Measurements from ENCODE around the gene DTX2.
"Not testable (repeated sequence)": the region's sequence is repeated elsewhere in the genome, so short reads cannot be mapped to it uniquely, and the experiment has no call there.

DTX2 gene

DNA sequence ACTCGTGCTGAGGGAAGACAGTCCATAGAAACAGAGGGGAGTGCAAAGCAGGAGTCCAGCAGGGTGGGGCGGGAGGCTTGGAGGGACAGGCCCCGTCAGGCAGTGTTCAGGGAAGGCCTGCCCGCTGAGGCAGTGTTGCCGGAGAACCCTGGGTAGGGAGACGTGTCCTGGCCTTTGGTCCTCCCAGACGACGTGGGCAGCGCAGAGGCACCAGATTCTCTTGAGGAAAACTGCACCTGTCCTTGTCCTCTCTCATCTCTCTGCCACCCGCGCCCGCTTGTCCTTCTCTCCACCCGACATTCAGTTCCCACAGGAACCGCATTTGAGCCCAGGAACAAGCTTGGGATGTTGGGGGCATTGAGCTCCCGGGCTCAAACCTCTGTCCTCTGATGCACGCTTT lies 34.2 kb downstream of the DTX2 start:
- not testable (repeated sequence) for DNase-seq

DNA sequence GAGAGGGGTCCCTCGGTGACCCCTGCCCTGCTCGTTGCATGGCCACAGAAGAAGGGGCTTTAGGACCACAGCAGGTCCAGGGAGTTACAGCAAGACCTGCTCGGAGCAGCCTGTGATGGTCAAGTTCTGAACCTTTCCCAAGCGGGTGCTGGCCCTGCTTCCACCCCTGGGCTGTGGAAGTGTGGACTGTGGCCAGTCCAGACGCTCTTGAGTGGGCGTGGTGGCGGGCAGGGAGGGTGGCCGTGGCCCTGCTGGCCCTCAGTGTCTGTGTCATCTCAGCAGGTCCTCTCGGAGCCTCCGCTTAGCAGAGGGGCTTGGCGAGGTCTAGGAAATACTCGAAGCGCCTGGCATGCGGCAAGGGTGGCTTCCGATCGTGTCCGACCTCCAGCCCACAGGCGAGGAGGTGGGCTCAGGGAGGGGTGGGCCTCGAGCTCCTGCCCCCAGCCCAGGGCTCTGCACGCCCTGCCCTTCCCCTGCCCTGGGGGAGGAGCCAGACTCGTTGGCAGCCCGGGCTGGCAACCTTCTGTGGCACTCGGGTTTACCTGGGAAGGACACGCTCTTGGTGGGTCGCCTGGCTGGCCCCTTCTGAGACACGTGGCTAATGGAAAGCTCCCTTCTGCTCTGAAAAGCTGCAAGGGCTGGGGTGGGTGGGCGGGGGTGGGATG lies 36.5 kb downstream of the DTX2 start:
- not testable (repeated sequence) for DNase-seq

DNA sequence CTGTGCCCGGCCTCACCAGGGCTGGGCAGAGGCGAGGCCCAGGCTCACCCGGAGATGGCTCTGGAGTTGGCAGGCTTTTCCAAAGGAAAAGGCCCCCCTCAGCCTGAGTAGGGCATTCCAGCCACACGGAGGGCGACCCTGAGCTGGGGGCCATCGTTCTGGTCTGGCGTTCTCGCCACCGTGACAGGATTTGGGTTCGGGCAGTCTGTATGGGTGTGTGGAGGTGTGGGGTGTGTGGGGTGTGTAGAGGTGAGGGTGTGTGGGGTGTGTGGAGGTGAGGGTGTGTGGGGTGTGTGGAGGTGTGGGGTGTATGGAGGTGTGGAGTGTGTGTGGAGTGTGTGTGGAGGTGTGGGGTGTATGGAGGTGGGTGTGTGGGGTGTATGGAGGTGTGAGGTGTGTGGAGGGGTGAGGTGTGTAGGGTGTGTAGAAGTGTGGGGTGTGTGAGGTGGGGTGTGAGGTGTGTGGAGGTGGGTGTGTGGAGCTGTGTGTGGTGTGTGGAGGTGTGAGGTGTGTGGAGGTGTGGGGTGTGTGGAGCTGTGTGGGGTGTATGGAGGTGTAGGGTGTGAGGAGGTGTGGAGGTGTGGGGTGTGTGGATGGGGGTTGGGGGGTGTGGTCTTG lies 37.2 kb downstream of the DTX2 start:
- DNase-seq = not testable (repeated sequence)

DNA sequence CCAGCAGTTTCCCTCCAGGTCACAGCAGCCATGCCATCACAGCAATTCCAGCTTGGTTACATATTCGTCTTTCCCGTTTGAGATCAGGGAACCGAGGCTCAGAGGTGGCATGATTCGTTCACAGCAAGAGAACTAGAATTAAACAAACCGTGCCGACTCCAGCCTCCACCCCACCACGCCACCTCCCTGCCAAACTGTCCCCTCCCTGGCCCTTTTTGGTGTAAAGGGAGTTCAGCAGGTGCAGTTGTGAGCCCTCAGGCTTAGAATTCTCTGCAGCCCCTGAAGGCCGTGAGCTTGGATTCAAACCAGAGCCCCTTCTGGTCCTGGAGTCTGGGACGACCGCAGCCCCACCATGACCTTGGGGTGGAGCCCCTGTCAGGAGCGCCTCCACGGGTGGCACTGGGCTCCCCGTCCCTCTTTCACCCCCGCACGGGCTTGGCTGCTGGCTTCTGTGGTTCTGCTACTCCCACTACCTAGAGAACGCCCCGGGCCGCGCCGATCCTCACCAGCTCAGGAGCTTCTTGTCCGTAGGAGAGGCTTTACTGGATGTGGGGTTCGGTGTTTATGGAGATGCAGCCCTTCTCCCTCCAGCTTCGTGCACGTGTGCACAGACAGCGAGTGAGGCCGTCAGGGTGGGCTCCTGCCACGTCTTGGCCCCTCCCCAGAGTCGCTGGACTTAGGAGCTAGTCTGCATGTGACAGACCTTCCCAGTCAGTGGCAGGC lies 37.9 kb downstream of the DTX2 start:
- not testable (repeated sequence) for DNase-seq

DNA sequence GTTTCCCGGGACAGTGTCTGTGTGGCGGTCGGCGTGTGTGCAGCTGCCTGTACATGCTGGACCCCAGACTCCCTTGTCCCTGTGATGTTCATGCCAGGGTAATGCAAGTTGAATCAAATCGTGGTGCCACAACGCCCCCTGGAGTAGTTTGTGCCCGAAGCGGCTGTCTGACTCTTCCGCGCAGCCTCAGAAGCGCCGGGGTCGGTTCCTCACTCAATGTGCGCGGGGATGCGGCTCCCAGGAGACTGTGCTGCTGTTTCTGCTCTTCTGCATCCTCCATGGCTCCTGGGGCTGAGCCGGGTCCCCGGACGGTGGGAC lies 38.4 kb downstream of the DTX2 start:
- not testable (repeated sequence) for DNase-seq

DNA sequence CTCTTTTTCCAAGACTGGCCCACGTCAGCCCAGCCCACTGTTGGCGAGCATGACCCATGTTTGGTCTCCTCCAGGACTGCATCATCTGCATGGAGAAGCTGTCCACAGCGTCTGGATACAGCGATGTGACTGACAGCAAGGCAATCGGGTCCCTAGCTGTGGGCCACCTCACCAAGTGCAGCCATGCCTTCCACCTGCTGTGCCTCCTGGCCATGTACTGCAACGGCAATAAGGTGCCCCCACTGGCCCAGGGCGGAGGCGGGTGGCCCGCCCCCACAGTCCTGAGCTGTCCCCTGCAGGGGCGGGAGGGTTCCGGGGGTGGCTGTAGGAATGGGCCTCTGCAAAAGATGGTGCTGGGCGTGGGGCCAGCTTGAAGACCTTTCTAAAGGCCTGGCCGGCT lies 40.7 kb downstream of the DTX2 start:
- DNase-seq = not testable (repeated sequence)

DNA sequence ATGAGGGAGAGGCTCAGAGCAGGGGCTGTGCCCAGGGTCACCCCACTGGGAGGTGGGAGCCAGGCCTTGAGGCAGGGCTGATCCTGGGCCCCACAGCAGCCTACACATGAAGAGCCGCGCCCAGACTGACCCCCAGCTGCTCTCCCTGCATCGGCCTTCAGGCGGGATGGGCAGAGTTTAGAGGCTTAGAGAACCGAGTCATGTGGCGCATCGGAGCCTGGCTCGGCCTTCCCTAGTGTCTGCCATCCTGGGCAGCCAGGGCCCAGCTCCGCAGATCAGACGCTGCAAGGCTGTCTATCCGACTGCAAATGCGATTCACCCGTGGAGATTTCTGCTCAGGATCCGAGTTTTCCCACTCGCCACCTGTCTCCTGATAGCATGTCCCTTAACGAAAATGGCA lies 41.3 kb downstream of the DTX2 start:
- DNase-seq = not testable (repeated sequence)

DNA sequence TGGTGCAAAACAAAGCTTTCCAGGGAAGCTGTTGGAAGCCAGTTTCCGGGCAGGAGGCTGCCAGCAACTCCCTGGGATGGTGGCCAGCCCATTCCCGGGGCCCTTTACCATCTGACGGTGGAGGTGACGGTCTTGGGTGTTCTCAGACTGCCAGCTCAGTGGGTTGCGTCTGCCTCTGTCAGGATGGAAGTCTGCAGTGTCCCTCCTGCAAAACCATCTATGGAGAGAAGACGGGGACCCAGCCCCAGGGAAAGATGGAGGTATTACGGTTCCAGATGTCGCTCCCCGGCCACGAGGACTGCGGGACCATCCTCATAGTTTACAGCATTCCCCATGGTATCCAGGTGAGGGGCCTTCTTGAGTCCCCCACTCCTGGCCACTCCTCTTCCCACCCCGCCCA lies 41.7 kb downstream of the DTX2 start:
- DNase-seq = not testable (repeated sequence)

DNA sequence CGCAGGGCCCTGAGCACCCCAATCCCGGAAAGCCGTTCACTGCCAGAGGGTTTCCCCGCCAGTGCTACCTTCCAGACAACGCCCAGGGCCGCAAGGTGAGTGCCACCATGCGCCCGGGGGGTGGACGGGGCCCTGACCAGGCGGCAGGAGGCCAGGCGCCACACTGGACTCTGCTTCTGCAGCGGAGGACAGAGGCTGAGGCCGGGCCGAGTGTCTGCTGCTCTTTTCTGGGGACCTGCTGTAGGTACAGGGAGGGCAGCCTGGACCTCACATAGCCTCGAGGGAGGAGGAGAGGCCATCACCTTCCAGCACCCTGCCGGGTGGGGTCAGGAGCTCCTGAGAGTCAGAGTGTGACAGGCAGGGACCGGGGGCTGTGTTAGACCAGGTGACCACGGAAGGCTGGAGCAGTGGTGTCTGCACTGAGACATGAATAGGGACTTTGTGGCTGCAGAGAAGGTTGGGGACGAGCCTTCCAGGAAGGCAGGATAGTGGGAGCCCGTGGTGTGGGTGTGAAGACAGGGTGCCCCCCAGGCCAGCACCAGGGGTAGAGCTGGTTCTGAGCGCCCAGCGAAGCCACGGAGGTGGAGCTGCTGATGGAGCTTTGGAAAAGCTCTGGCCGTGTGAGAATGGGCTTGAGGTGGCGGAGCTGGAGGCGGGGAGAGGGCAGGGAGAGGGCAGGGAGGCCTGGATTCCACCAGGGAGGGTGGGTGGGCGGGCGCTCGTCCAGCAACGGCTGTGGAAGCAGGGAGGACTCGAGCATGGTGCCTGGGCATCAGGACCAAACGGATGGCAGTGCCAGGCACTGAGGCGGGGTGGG lies 43.0 kb downstream of the DTX2 start:
- DNase-seq = not testable (repeated sequence)

DNA sequence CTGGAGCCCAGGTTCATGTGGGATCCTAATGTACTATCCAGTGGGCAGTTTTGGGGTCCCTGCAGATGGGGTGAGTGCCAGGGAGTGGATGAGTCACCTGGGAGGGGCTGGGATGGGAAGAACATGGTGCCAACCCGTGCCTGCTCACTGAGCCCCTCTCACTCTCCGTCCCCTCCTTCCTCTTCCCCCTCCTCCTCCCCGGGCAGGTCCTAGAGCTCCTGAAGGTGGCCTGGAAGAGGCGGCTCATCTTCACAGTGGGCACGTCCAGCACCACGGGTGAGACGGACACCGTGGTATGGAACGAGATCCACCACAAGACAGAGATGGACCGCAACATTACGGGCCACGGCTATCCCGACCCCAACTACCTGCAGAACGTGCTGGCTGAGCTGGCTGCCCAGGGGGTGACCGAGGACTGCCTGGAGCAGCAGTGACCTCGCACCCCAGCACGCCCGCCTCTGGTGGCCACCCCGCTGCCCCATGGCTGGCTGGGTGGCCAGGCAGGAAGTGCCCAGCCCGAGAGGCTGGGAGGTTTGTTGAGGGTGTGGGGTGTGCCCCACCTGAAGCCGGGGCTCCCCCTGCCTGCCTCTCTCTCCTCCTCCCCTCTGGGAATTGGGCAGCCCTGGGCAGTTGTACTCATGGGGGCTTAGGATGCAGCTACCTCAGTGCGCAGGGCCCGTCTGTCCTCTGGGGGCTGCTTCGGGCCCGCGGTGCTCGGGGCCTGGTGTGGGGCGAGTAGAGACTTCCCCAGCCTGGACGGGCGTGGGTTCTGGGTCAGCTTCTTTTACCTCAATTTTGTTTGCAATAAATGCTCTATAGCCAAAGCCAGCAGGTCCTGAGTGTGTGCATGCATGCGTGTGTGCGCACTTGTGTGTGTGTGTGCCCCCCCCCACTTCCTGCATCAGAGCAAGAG lies 43.9 kb downstream of the DTX2 start:
- no peak for DNase-seq

DNA sequence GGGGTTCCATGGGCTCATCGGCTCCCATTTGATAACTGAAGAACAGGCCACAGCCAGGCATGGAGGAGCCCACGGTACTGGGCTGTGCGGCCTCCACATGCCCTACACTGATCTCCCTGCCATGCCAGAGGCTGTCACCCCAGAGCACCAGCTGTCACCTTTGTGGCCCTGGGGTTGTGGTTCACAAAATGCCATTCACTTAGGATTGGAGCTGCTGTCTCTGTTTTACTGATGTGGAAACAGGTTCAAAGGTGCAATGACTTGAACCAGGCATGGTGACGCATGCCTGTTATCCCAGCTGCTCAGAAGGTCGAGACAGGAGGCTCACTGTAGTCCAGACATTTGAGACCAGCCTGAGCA lies 44.6 kb downstream of the DTX2 start:
- no peak for DNase-seq

DNA sequence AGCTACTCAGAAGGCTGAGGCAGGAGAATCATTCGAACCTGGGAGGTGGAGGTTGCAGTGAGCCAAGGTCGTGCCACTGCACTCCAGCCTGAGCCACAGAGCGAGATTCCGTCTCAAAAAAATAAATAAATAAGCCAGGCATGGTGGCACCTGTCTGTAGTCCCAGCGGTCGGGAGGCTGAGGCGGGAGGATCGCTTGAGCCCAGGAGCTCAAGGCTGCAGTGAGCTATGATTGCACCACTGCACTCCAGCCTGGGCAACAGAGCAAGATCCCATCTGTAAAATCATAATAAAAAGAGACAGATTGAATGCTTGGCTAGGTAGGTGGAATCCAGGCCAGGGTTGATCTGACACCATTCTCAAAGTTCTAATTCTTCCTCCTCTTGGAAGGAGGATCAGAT lies 45.1 kb downstream of the DTX2 start:
- DNase-seq = not testable (repeated sequence)

DNA sequence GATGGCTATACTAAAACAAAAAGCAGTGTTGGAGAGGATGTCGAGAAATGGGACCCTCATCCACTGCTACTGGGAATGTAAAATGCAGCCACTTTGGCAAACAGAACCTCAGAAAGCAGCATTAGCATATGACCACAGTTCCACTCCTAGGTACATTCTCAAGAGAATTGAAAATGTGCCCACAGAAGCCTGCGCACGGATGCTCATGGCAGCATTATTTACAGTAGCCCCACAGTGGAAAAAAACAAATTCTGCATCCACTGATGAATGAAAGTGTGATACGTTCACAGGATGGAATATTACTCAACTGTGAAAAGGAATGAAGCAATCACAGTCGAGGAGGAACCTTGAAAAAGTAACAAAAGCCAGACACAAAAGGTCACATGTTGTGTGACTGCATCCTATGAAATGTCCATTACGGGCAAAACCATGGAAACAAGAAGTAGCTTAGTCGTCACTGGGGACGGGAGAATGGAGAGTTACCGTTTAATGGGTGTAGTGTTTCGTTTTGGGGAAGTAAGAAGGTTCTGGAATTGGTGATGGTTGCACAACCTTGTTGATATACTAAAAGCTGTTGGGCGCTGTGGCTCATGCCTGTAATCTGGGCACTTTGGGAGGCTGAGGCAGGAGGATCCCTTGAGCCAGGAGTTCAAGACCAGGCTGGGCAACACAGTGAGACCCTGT lies 46.4 kb downstream of the DTX2 start:
- no peak for DNase-seq

DNA sequence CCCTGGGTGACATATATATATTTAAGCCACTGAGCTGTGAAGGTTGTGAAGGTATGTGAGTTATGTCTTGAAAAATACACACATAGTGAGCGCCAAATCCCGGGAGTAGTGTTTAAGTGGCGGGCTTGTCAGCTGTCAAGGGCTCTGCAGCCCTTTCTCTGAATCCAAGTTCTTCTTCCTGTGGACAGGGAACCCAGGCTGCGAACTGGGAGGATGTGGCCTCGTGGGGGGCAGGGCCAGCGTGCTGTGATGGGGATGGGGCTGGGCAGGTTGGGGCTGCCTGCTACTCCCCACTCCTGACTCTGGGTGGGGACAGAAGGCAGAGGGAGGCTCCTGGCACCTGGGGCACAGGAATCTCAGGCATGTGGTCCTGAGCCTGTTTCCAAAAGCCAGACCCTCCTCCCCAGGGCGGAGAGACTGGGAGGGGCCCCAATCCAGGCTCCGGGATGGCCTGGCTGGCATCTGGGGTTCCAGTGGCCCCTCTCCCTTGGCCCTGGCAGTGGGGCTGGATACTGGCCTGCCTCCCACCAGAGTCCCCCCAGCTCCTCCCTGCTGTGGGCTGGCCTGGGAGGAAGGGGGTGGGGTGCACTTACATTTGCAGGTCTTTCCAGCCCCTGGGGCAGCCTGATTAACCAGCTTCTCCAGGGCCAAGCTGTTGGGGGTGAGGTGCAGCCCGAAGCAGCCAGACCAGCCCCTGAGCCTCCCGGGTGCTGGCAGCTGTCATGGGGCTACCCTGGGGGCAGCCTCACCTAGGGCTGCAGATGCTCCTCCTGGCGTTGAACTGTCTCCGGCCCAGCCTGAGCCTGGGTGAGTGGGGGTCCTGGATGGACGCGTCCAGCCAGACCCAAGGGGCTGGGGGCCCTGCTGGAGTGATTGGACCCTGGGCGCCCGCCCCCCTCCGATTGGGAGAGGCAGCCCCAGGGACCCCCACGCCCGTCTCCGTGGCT lies 48.7 kb downstream of the DTX2 start, which contains the start of gene UPK3B:
TSS of gene UPK3B (plus strand) at position 622 of the 947 bp plus-strand sequence. CDS start at position 723, 101 bp downstream.
- DNase-seq = no peak

DNA sequence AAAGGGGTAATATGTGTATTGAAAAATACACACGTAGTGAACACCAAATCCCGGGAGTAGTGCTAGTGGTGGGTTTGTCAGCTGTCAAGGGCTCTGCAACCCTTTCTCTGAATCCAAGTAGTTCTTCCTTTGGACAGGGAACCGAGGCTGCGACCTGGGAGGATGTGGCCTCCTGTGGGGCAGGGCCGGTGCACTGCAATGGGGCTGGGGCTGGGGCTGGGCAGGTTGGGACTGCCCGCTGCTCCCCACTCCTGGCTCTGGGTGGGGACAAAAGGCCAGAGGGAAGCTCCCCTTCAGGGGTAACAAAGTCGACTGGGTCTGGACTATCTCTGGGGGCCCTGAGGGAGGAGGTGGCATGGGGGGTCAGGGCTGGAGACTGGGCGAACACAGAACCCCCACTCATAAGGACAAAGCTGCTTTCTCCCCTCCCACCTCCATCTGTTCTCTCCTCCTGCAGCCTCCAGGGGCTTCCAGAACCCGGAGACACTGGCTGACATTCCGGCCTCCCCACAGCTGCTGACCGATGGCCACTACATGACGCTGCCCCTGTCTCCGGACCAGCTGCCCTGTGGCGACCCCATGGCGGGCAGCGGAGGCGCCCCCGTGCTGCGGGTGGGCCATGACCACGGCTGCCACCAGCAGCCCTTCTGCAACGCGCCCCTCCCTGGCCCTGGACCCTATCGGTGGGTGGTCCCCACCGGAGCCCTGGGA lies 49.8 kb downstream of the DTX2 start:
- not testable (repeated sequence) for DNase-seq

DNA sequence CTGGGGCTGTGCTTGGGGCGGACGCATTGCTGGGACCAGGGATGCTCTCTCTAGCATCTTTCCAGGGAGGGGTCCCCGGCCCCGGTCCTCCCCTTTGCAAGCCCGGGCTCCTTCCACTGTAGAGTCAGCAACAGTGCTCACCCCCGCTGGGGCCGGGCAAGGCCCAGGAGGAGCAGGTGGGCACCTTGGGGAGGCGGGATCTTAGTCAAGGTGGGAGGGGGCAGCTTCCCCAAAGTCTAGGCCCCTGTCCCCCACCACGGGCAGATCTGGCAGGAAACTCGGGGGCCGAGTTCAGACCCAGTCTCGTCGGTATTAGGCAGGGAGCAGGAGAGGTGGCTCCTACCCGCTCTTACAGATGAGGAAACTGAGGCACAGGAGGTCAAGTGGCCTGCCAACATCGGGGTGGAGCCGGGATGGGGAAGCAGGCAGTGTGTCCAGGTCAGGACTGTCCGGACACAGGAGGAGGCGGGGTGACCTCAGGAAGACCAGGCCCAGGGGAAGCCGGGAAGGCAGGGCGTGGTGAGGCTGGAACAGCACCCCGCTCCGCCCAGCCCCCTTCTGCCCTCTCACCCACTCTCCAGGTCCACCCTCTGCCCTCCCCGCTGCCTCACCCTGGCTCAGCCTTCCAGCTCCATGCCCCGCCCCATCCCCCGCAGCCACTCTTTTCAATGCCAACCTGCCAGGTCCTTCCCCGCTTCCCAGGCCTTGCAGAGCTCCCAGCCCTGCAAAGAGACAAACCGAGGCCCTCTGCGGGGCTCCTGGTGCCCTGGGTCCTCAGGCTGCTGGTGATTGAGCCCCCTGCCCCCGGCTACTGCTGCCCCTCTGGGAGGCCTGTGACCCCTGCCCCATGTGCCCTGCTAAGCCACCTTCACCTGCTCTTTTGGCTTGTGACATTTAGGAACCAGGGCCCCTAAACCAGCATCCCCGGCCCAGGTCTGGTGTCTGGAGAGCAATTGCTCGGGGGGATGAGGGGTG lies 50.7 kb downstream of the DTX2 start:
- DNase-seq = not testable (repeated sequence)

DNA sequence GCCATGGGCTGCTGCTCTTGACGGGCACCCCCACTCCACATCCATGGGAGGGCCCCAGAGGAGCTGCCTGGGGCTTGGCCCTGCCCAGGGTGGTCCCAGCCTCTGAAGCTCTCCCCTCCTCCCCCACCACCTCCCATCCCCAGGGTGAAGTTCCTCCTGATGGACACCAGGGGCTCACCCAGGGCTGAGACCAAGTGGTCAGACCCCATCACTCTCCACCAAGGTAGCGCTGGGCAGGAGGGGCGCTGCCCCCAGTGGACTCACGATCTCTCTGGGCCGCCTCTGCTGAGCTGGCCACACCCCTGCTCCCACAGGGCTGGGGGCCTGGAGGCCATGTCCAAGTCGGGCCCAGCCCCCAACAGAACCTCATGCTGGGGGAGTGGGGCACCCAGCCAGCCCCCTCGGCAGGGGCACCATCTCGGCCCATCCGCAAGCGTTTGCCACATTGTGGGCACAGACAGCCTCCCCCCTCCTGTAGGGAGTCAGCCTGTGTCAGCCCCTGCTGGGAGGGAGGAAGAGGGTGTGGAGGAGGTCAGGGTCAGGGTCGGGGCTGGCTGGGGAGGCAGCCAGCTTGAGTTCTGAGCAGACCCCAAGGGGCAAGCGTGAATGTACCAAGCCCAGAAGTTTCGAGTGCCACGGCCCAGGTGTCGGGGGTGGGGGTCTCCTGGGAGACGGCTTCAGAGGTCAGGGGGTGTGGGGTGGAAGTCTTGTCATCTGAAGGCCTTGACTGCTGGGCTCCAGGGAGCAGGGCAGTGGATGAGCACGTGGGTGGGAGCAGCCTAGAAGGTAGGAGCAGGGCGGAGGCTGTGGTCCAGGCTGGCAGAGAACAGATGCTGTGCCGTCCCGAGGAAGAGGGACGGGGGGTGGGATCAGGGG lies 51.7 kb downstream of the DTX2 start:
- DNase-seq = no peak

Measured in activated CD4-positive, alpha-beta T cell treated with anti-CD3 and anti-CD28 coated beads, Interleukin-2, amount 50 U/mL, for 48 hours (primary cell).